ENCODE measurements around the gene PLCB4.

DNA sequence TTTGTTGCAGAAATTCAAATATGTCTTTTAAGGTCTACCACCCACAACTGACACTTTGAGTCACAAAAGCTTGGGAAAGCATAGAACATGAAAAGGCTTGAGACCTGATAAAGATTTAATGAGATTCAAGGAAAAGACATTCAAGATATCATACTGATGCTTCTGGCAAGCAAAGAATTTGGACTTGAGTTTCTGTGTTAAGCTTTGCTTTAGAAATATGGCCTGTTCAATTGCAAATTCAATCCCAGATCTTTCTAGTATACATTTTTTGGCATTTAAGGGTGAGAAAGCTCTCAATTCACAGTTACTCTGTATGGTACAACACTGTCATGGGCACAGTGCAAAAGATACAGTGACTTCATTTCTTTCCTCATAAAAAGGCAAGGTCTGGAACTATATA, 406.6 kb downstream of the PLCB4 start:
- TF ChIP-seq, protein P1, sequence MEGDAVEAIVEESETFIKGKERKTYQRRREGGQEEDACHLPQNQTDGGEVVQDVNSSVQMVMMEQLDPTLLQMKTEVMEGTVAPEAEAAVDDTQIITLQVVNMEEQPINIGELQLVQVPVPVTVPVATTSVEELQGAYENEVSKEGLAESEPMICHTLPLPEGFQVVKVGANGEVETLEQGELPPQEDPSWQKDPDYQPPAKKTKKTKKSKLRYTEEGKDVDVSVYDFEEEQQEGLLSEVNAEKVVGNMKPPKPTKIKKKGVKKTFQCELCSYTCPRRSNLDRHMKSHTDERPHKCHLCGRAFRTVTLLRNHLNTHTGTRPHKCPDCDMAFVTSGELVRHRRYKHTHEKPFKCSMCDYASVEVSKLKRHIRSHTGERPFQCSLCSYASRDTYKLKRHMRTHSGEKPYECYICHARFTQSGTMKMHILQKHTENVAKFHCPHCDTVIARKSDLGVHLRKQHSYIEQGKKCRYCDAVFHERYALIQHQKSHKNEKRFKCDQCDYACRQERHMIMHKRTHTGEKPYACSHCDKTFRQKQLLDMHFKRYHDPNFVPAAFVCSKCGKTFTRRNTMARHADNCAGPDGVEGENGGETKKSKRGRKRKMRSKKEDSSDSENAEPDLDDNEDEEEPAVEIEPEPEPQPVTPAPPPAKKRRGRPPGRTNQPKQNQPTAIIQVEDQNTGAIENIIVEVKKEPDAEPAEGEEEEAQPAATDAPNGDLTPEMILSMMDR (IDR thresholded peaks at IDR 0.05): no peak
- TF ChIP-seq POLR2A (IDR thresholded peaks at IDR 0.05) (no peak), POLR2AphosphoS5 (IDR thresholded peaks at IDR 0.05) (no peak)

All from transverse colon (tissue), 4 donors.